Measurements from ENCODE around the gene IQUB.
A peak's percentile ranks its signal among the peaks of the same experiment; 100 is the strongest.

Gene IQUB

DNA sequence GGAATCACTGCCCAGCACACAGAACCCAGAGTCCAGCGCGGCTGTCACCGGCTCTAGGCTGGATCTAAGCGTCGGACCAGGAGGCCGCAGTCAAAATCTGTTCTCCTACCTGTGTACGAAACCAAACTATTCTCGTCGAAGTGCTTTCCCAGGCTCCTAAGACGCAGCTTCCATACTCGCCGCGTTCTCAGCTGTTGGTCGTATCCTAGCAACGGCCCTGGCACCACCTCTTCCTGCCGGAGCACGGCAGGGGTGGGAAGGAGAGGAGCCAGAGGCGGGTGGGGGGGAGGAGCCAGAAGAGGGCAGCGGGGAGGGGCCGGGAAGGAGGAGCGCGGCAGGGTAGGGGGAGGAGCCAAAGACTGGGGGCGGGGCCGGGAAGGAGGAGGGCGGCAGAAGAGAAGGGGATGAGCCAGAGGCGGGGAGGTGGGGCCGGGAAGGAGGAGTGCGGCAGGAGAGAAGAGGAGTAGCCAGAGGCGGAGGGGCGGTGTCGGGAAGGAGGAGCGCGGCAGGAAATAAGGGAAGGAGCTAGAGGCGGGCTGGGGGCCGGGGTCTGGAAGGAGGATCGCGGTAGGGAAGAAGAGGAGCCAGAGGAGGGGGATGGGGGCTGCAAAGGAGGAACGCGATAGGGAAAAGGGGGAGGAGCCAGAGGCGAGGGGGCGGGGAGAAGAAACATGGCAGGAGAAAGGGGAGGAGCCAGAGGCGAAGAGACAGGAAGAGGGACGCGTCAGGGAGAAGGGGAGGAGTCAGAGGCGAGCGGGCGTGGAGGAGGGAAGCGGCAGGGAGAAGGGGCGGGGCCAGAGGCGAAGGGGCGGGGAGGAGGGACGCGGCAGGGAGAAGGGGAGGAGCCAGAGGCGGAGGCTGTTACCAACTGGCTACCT lies at the start of gene IQUB:
TSS of gene IQUB (minus strand) at position 213 of the 878 bp plus-strand sequence. CDS start 22,255 bp downstream, outside the sequence.
- Histone ChIP-seq H3K4me3 (ENCODE audit: low read length) (peak within 1 kb of the TSS; percentile 87), H3K4me1 (ENCODE audit: control insufficient read depth, insufficient read depth, low read length) (peaks cover 19% of the 10 kb centered on the region), H3K9ac (ENCODE audit: low read length) (peak within 1 kb of the TSS; percentile 75), H3K36me3 (ENCODE audit: control insufficient read depth, insufficient read depth, low read length, severe bottlenecking) (no peaks in the 10 kb centered on the region), H3K27me3 (replicated peaks; ENCODE audit: control insufficient read depth, insufficient read depth, low read length) (no peaks in the 10 kb centered on the region), H3K9me3 (ENCODE audit: control insufficient read depth, low read length) (no peaks in the 10 kb centered on the region)
- DNase-seq (ENCODE audit: low read depth): peak; percentile 100

DNA sequence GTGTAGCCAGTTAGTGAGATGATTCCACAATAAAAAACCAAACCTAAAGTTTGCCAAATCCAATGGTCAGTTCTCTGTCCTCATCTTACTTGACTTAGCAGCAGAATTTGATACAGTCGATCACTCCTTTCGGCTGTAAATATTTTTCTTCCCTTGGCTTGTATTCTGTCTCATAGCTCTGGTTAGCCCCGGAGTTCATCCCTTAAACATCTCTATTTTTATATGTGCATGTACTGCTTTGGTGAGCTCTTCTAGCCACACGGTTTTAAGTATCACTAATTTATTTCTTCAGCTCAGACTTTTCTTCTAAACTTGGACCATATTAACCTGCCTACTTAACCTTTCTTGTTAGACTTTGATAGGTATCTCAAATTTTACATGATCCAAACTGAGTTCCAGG lies 49.4 kb upstream of the IQUB start:
- Histone ChIP-seq H3K4me1 (ENCODE audit: control insufficient read depth, insufficient read depth, low read length) (no peaks in the 10 kb centered on the region), H3K9ac (ENCODE audit: low read length) (no peak overlapping the region), H3K9me3 (ENCODE audit: control insufficient read depth, low read length) (no peaks in the 10 kb centered on the region), H3K36me3 (ENCODE audit: control insufficient read depth, insufficient read depth, low read length, severe bottlenecking) (no peaks in the 10 kb centered on the region), H3K27me3 (replicated peaks; ENCODE audit: control insufficient read depth, insufficient read depth, low read length) (no peaks in the 10 kb centered on the region), H3K4me3 (ENCODE audit: low read length) (no peak overlapping the region)
- no peak for DNase-seq (ENCODE audit: low read depth)

DNA sequence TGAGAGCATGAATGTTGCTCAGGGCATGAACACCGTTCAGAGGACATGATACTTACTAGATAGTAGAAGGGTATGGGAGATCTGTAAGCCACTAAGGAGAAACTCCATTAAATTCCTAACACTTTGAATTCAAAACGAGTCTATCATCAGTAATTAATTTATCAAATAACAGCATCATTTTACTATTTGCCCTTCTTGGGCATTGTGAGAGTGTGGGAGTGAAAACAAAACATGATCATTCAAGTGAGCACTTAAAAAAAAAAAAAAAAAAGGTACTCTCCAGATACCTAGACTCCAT lies 46.7 kb upstream of the IQUB start:
- Histone ChIP-seq H3K27me3 (replicated peaks; ENCODE audit: control insufficient read depth, insufficient read depth, low read length) (no peaks in the 10 kb centered on the region), H3K4me3 (ENCODE audit: low read length) (no peak overlapping the region), H3K36me3 (ENCODE audit: control insufficient read depth, insufficient read depth, low read length, severe bottlenecking) (no peaks in the 10 kb centered on the region), H3K4me1 (ENCODE audit: control insufficient read depth, insufficient read depth, low read length) (no peaks in the 10 kb centered on the region), H3K9me3 (ENCODE audit: control insufficient read depth, low read length) (no peaks in the 10 kb centered on the region), H3K9ac (ENCODE audit: low read length) (no peak overlapping the region)
- DNase-seq (ENCODE audit: low read depth): no peak

DNA sequence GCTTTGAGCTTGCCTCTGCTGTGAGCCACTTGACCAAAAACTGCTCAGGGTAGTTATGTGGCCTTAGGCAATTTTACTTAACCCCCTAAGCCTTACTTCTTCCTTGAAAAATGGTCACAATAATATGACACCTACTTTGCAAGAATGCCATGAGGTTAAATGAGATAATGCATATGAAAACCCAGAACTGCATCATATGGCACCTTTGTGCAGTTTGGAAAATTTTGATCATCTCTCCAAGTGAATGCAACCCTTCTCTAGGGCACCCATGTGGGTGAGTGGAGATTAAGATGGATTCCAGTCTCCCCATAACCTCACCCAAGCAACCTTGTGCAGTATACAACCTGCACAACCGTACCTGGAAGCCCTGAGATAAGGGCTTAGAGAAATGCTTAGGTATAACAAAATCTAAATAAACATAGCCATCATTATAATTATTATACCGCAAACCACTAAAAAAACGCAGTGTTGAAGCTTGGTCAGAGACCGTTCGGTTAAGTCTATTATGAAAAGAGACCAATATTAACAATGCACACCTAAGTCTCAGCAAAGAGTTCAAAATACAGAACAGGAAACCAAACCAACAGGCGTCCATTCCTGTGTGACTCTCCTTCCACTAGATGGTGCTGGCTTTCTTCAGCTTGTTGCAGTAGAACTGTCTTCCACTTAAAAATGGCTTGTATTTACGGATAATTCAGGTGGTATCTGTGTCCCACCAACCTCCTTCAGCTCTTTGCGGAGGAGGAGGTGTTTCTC lies 46.2 kb upstream of the IQUB start:
- Histone ChIP-seq H3K9ac (ENCODE audit: low read length) (no peak overlapping the region), H3K9me3 (ENCODE audit: control insufficient read depth, low read length) (no peaks in the 10 kb centered on the region), H3K4me1 (ENCODE audit: control insufficient read depth, insufficient read depth, low read length) (no peaks in the 10 kb centered on the region), H3K4me3 (ENCODE audit: low read length) (no peak overlapping the region), H3K36me3 (ENCODE audit: control insufficient read depth, insufficient read depth, low read length, severe bottlenecking) (no peaks in the 10 kb centered on the region), H3K27me3 (replicated peaks; ENCODE audit: control insufficient read depth, insufficient read depth, low read length) (no peaks in the 10 kb centered on the region)
- peak; percentile 79 for DNase-seq (ENCODE audit: low read depth)

DNA sequence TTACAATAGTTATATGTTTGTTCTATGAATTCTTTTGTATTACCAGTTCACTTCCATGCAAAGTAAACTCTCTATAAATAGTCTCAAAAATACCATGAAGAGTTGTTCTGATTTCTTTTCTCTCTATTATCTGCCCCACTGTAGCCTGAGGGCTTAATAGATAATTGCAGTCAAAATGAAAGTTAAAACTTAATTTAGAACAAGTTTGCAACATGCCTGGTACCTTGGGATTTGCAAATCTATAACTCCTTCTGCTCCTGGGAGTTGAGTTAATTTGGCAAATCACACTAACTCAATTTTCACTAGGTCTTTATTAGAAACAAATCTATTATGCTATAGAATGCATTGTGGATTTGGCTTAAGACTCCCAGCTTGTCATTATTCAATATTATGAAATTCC lies 45.0 kb upstream of the IQUB start:
- H3K27me3 ChIP-seq (replicated peaks; ENCODE audit: control insufficient read depth, insufficient read depth, low read length): no peaks in the 10 kb centered on the region
- H3K9me3 ChIP-seq (ENCODE audit: control insufficient read depth, low read length): no peaks in the 10 kb centered on the region
- H3K36me3 ChIP-seq (ENCODE audit: control insufficient read depth, insufficient read depth, low read length, severe bottlenecking): no peaks in the 10 kb centered on the region
- no peak overlapping the region for H3K9ac ChIP-seq (ENCODE audit: low read length)
- H3K4me1 ChIP-seq (ENCODE audit: control insufficient read depth, insufficient read depth, low read length): no peaks in the 10 kb centered on the region
- H3K4me3 ChIP-seq (ENCODE audit: low read length): no peak overlapping the region
- DNase-seq (ENCODE audit: low read depth): no peak

DNA sequence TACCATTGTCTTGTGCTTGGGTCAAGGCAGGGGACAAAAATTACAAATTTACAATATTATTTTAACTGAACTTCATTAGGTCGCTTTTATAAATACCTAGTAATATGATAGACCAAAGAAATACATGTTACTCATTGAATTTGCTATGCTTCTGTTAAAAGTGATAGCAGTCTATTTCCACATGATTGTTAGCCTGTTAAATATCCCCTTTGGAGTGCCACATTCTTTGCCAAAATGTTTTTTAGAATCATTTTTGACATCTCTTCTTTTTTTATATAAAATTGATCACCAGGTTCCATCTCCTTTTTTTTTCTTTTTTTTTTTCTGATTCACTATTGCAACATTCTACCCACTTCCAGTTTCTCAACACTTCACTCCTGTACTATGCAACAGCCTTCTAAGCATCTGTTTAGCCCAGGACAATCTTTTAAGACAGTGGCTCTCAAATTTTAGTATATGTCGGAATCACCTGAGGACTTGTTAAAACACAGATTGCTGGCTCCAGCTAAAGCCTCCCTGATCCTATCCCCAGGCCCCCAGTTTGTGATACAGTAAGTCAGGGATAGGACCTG lies 39.6 kb upstream of the IQUB start:
- no peak overlapping the region for H3K9ac ChIP-seq (ENCODE audit: low read length)
- H3K36me3 ChIP-seq (ENCODE audit: control insufficient read depth, insufficient read depth, low read length, severe bottlenecking): no peaks in the 10 kb centered on the region
- H3K9me3 ChIP-seq (ENCODE audit: control insufficient read depth, low read length): no peaks in the 10 kb centered on the region

DNA sequence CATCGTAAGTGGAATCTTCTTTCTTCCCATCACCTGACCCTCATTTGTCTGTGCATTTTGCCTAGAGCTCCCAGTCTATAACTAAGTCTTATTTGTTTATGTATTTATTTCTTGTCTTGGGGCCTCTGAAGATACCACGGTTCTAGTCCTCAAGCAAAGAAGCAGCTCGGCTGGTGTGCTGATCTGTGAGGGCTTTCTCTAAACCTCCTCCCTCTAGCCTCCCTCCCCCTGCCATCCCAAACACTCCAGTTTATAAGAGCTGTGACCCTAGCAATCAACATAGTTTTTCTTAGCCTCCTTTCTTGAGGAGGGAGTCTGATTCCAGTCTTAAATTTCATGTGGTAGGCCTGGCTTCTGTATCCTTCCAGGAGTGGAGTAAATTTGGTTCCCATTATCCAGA lies 38.9 kb upstream of the IQUB start:
- H3K4me1 ChIP-seq (ENCODE audit: control insufficient read depth, insufficient read depth, low read length): no peaks in the 10 kb centered on the region
- H3K4me3 ChIP-seq (ENCODE audit: low read length): no peak overlapping the region
- H3K36me3 ChIP-seq (ENCODE audit: control insufficient read depth, insufficient read depth, low read length, severe bottlenecking): no peaks in the 10 kb centered on the region
- H3K27me3 ChIP-seq (replicated peaks; ENCODE audit: control insufficient read depth, insufficient read depth, low read length): no peaks in the 10 kb centered on the region
- no peak overlapping the region for H3K9ac ChIP-seq (ENCODE audit: low read length)
- H3K9me3 ChIP-seq (ENCODE audit: control insufficient read depth, low read length): no peaks in the 10 kb centered on the region
- no peak for DNase-seq (ENCODE audit: low read depth)

More for the DNA sequence above, 39.6 kb upstream of the IQUB start:
- peak; percentile 17 for DNase-seq (ENCODE audit: low read depth)
- H3K4me3 ChIP-seq (ENCODE audit: low read length): no peak overlapping the region
- H3K27me3 ChIP-seq (replicated peaks; ENCODE audit: control insufficient read depth, insufficient read depth, low read length): no peaks in the 10 kb centered on the region
- no peaks in the 10 kb centered on the region for H3K4me1 ChIP-seq (ENCODE audit: control insufficient read depth, insufficient read depth, low read length)

DNA sequence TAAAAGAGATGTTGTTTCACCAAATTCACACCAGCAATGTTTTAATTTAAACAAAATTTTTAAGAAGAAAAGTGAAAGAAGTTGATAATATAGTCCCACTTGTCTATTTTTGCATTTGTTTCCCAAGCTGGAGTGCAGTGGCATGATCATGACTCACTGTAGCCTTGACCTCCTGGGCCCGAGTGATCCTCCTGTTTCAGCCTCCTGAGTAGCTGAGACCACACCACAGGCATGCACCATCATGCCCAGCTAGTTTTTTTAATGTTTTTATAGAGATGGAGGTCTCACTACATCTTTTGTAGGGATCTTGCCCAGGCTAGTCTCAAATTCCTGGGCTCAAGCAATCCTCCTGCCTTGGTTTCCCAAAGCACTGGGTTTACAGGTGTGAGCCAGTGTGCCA lies 37.3 kb upstream of the IQUB start:
- no peak for DNase-seq (ENCODE audit: low read depth)

DNA sequence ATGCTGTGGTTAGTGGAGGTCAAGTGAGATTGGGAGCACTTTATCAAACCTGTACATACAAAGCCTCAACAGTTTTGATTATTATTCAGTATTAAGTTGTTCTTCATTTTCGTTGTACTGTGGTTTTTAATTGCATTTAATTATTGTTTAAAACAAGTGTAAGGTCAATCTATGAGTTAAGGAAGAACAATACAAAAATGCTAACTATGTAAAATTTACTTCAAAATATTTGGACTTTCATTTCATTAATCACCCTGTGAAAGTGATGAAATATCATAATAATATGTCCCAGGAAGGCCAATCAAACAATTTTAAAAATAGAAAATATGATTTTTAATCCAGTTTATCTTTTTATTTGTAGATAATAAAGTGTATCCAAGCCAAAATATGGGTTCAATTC lies 36.8 kb upstream of the IQUB start:
- Histone ChIP-seq H3K27me3 (replicated peaks; ENCODE audit: control insufficient read depth, insufficient read depth, low read length) (no peaks in the 10 kb centered on the region), H3K4me3 (ENCODE audit: low read length) (no peak overlapping the region), H3K9ac (ENCODE audit: low read length) (no peak overlapping the region), H3K36me3 (ENCODE audit: control insufficient read depth, insufficient read depth, low read length, severe bottlenecking) (no peaks in the 10 kb centered on the region), H3K9me3 (ENCODE audit: control insufficient read depth, low read length) (no peaks in the 10 kb centered on the region), H3K4me1 (ENCODE audit: control insufficient read depth, insufficient read depth, low read length) (no peaks in the 10 kb centered on the region)
- DNase-seq (ENCODE audit: low read depth): no peak

More for the DNA sequence above, 37.3 kb upstream of the IQUB start:
- Histone ChIP-seq H3K9me3 (ENCODE audit: control insufficient read depth, low read length) (no peaks in the 10 kb centered on the region), H3K4me3 (ENCODE audit: low read length) (no peak overlapping the region), H3K27me3 (replicated peaks; ENCODE audit: control insufficient read depth, insufficient read depth, low read length) (no peaks in the 10 kb centered on the region), H3K36me3 (ENCODE audit: control insufficient read depth, insufficient read depth, low read length, severe bottlenecking) (no peaks in the 10 kb centered on the region), H3K4me1 (ENCODE audit: control insufficient read depth, insufficient read depth, low read length) (no peaks in the 10 kb centered on the region), H3K9ac (ENCODE audit: low read length) (no peak overlapping the region)

DNA sequence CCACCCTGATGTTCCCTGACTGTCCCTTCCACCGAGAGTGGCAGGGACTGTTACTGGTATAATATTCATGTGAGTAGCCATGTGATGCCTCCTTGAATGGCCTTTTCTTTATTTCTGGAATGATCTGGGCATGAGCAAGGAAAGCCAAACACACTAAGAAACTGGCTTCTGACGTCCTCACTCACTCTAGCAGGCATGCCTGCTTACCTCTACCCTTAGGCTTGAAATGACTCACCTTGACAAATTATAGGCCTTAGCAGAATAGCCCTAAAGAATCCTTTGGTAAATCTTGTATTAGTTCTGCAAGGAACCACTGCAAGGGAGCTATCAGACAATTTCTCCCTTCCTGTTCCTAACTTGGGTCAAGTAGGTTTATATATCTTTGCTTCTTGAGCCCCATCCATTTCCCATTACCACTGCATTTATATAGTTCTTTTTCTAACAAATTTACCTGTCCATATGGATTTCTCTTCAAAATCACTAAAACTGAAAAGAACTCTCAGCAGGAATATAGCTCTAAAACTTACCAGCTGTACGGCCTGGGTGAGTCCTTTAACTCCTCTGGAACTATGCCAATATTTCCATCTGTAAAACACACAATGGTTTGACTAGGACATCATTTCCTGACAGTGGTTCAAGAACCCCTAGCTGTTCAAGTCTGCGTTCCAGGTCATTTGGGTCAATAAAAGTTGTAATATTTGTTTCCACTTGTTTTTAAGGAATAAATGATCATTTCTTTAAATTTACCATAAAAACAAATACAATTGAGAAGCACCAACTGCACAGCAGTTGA lies 36.2 kb upstream of the IQUB start:
- DNase-seq (ENCODE audit: low read depth): no peak
- H3K4me1 ChIP-seq (ENCODE audit: control insufficient read depth, insufficient read depth, low read length): no peaks in the 10 kb centered on the region
- no peak overlapping the region for H3K4me3 ChIP-seq (ENCODE audit: low read length)
- no peaks in the 10 kb centered on the region for H3K9me3 ChIP-seq (ENCODE audit: control insufficient read depth, low read length)
- H3K27me3 ChIP-seq (replicated peaks; ENCODE audit: control insufficient read depth, insufficient read depth, low read length): no peaks in the 10 kb centered on the region
- H3K9ac ChIP-seq (ENCODE audit: low read length): no peak overlapping the region
- no peaks in the 10 kb centered on the region for H3K36me3 ChIP-seq (ENCODE audit: control insufficient read depth, insufficient read depth, low read length, severe bottlenecking)

Data from adipocyte (in vitro differentiated cells).